DND-41 (cell line): ENCODE data around the gene CFAP221.

Experiments used
- ATAC-seq: fragments of 200-7000 bp; cut with Tn5 transposase; 3 replicates; pipeline ENCODE4 v1.9.1; 2021; ENCODE audit warnings: low read depth; ENCODE audit not compliant: insufficient read depth
- DNase-seq: peaks from one replicate; pipeline ENCODE4 v3.0.0-alpha.2; 2020
- H2AFZ ChIP-seq: 2 replicates; pipeline ENCODE4 v1.6.0; 2012; ENCODE audit warnings: low read depth, low read length
- H3K27ac ChIP-seq: 2 replicates; pipeline ENCODE4 v1.5.1; 2012; ENCODE audit warnings: low read length, inconsistent platforms
- H3K27me3 ChIP-seq: fragments of 200-600 bp; sonication (generic); 2 replicates; pipeline ENCODE4 v1.6.0; 2012; ENCODE audit warnings: low read length, mild to moderate bottlenecking, inconsistent platforms; ENCODE audit not compliant: insufficient read depth, poor library complexity
- H3K36me3 ChIP-seq: 2 replicates; pipeline ENCODE4 v1.5.1; 2012; ENCODE audit warnings: low read length, inconsistent platforms; ENCODE audit not compliant: insufficient read depth
- H3K4me1 ChIP-seq: 2 replicates; pipeline ENCODE4 v1.5.1; 2012; ENCODE audit warnings: mild to moderate bottlenecking, low read length; ENCODE audit not compliant: insufficient read depth
- H3K4me2 ChIP-seq: 2 replicates; pipeline ENCODE4 v1.6.0; 2012; ENCODE audit warnings: mild to moderate bottlenecking, moderate library complexity, low read length, inconsistent platforms; ENCODE audit not compliant: insufficient read depth
- H3K4me3 ChIP-seq, 2 experiments: fragments of 200-600 bp in 1 of 2; shearing (Covaris generic) in 1 of 2; 2 replicates each; pipeline ENCODE4 v1.5.1; 2012 to 2016; ENCODE audit warnings: inconsistent platforms in 2 of 2, low read length in 2 of 2, mild to moderate bottlenecking in 2 of 2, low read depth in 1 of 2, moderate library complexity in 1 of 2
- H3K79me2 ChIP-seq: 2 replicates; pipeline ENCODE4 v1.6.0; 2012; ENCODE audit warnings: low read length, inconsistent platforms; ENCODE audit not compliant: insufficient read depth
- H3K9ac ChIP-seq: 2 replicates; pipeline ENCODE4 v1.6.0; 2012; ENCODE audit warnings: low read depth, mild to moderate bottlenecking, inconsistent platforms, low read length, moderate library complexity
- H3K9me3 ChIP-seq: 2 replicates; pipeline ENCODE4 v1.5.1; 2012; ENCODE audit warnings: low read length, moderate library complexity, mild to moderate bottlenecking, inconsistent platforms; ENCODE audit not compliant: insufficient read depth, severe bottlenecking
- H4K20me1 ChIP-seq: 2 replicates; pipeline ENCODE4 v1.6.0; 2012; ENCODE audit warnings: low read length; ENCODE audit not compliant: insufficient read depth
- EZH2 ChIP-seq: IDR thresholded peaks from 3 replicates; pipeline ENCODE4 v1.6.1; 2012; ENCODE audit warnings: borderline replicate concordance, low read depth, mild to moderate bottlenecking, moderate library complexity, low read length, inconsistent platforms; ENCODE audit not compliant: severe bottlenecking
- TF ChIP-seq, protein P1 (sequence below): IDR thresholded peaks from 2 replicates; pipeline ENCODE4 v1.5.1; 2012; ENCODE audit warnings: borderline replicate concordance, low read length, moderate library complexity, mild to moderate bottlenecking; ENCODE audit not compliant: poor library complexity, severe bottlenecking; ENCODE audit errors: extremely low read depth

CFAP221 gene

DNA sequence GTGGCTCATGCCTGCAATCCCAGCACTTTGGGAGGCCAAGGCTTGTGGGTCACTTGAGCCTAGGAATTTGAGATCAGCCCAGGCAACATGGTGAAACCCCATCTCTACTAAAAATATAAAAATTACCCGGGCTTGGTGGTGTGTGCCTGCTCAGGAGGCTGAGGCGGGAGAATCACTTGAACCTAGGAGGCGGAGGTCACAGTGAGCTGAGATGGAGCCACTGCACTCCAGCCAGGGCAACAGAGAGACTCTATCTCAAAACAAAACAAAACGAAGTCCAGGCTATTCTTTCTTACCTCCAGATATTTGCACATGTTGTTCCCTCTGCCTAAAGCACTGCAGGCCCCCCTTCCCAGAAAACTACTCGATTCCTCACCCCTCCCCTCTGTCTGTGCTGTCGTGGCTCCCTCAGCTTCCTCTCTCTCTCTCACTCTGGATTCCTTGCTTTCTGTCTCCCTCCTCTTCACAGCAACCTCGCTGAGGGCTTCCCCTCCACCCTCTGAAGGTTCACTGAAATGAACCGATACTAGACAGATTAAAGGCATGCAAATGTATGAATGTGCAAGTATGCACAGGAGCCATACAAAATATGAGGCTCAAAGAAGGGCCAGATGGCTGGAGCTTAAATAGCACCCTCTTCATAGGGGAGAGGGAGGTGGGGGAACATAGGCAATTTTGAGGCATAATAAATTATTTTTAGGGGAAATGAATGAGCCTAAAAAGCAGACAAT, 153.2 kb downstream of the CFAP221 start:
- no peak overlapping the region for H3K4me2 ChIP-seq
- no peak overlapping the region for H3K27ac ChIP-seq
- H3K9me3 ChIP-seq: no peaks in the 10 kb centered on the region
- DNase-seq (no peak), ATAC-seq (no peak)
- H3K79me2 ChIP-seq: no peaks in the 10 kb centered on the region
- H3K4me3 ChIP-seq: no peak overlapping the region
- H3K4me1 ChIP-seq: peaks cover 23% of the 10 kb centered on the region
- no peaks in the 10 kb centered on the region for H3K36me3 ChIP-seq
- H3K27me3 ChIP-seq: no peaks in the 10 kb centered on the region
- no peak for TF ChIP-seq EZH2
- TF ChIP-seq, protein P1, sequence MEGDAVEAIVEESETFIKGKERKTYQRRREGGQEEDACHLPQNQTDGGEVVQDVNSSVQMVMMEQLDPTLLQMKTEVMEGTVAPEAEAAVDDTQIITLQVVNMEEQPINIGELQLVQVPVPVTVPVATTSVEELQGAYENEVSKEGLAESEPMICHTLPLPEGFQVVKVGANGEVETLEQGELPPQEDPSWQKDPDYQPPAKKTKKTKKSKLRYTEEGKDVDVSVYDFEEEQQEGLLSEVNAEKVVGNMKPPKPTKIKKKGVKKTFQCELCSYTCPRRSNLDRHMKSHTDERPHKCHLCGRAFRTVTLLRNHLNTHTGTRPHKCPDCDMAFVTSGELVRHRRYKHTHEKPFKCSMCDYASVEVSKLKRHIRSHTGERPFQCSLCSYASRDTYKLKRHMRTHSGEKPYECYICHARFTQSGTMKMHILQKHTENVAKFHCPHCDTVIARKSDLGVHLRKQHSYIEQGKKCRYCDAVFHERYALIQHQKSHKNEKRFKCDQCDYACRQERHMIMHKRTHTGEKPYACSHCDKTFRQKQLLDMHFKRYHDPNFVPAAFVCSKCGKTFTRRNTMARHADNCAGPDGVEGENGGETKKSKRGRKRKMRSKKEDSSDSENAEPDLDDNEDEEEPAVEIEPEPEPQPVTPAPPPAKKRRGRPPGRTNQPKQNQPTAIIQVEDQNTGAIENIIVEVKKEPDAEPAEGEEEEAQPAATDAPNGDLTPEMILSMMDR: no peak
- H3K9ac ChIP-seq: no peak overlapping the region
- H2AFZ ChIP-seq: no peak overlapping the region
- no peaks in the 10 kb centered on the region for H4K20me1 ChIP-seq

DNA sequence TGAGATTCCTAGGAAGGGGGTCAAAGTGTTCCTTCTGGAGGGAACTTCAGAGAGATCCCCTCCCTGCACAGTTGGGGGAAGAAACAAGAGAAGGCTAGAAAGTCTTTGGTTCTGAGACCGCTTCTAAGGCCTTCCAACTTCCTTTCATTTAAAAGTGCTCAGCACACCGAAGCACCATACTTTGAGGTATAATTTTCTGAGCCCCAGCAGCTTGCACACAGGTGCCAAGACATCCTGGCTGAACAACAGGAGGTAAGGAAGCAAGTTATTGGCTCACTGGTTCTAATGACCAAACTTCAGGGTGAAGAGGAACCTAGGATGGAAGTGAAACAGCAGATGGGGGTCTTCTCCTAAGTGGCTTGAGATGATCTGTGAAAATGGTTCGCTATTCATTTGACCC, 154.0 kb downstream of the CFAP221 start:
- Histone ChIP-seq H4K20me1 (no peaks in the 10 kb centered on the region), H3K4me1 (peaks cover 27% of the 10 kb centered on the region), H3K4me3 (no peak overlapping the region), H2AFZ (no peak overlapping the region), H3K27me3 (no peaks in the 10 kb centered on the region), H3K79me2 (no peaks in the 10 kb centered on the region), H3K9me3 (no peaks in the 10 kb centered on the region), H3K27ac (no peak overlapping the region), H3K36me3 (no peaks in the 10 kb centered on the region), H3K9ac (no peak overlapping the region), H3K4me2 (no peak overlapping the region)
- DNase-seq: no peak
- no peak for ATAC-seq
- TF ChIP-seq, protein P1: no peak
- no peak for TF ChIP-seq EZH2

DNA sequence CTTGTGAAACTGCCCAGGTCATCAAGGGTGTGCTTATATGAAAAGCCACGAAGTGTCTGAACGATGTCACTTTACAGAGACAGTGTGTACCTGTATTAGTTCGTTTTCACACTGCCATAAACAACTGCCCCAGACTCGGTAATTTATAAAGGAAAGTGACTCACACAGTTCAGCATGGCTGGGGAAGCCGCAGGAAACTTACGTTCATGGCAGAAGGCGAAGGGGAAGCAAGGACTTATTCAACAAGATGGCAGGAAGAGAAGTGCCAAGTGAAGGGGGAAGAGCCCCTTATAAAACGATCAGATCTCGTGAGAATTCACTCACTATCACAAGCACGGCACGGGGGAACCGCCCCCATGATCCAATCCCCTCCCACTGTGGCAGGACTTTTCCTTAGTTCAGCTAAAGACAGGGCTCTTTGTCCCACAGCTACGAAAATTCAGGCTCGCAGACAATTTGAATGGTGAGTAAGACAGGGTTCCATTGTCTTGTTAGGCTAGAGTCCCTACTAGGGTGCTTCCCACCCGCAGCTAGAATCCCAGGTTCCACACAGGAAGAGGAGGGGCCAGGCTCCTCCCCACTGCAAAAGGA, 154.9 kb downstream of the CFAP221 start:
- H3K9me3 ChIP-seq: no peaks in the 10 kb centered on the region
- DNase-seq (no peak), ATAC-seq (no peak)
- H4K20me1 ChIP-seq: no peaks in the 10 kb centered on the region
- H2AFZ ChIP-seq: no peak overlapping the region
- no peak overlapping the region for H3K27ac ChIP-seq
- H3K4me1 ChIP-seq: peaks cover 24% of the 10 kb centered on the region
- H3K79me2 ChIP-seq: no peaks in the 10 kb centered on the region
- no peak overlapping the region for H3K4me2 ChIP-seq
- H3K4me3 ChIP-seq: no peak overlapping the region
- no peak for TF ChIP-seq EZH2
- TF ChIP-seq, protein P1: no peak
- H3K36me3 ChIP-seq: no peaks in the 10 kb centered on the region
- H3K27me3 ChIP-seq: no peaks in the 10 kb centered on the region
- no peak overlapping the region for H3K9ac ChIP-seq
